ENCODE measurements around the gene CELF2. TPM values are rescaled to one million over a fixed set of nuclear protein-coding genes. Genes with fewer than 3 reads are reported as not detected.

The CELF2 gene
- total RNA-seq, 1 experiment from 2014 or later = 28.7 TPM

DNA sequence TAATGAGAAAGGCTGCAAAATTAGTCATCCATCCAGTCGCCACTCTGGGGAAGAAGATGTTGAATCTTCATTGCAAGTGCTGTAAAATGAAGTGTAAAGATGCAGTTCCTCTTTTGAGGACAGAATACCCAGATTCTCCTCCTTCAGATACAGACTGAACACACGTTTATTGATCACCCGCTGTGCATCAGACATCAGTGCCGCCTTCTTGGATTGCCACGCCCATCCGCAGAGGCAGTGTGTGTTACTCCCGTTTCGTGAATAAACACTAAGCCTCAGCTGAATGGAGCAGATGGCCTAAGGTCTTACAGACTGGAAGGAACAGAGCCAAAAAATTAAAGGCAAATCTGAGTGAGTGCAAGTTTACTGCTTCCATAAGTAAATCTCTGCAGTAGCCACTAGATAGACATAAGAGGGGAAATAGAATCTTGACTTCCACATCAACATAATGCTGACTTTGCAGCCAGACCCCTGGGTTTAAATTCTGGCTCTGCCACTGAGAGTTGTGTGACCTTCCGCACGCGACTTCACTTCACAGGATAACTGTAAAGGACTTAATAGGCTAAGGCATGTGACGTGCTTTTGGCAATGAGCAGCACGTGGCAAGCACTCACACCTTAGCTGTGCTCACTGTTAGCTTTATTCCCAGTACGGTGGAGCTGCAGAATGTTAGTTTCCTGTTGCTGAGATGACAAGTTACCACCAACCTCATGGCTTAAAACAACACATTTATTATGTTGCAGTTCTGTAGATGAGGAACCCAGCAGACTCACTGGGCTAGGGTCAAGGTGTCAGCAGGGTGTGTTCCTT is 285.9 kb downstream of the CELF2 start:
- no peak overlapping the region for H4K5ac ChIP-seq (ENCODE audit: insufficient read length, low read depth, low read length)
- Mint-ChIP-seq H3K4me1 (peaks cover 3 to 7% of the 10 kb centered on the region in 2 experiments), H3K27me3 (ENCODE audit: low read depth) (no peaks in the 10 kb centered on the region), H3K4me3 (no peak overlapping the region), H3K27ac (0 out of 7 replicates have a peak overlapping the region, but pooled peaks of 1 of the 3 experiments have one; percentile 3), H3K9me3 (peaks cover 18 to 20% of the 10 kb centered on the region in 2 experiments; a peak in 4 of 5 replicates), H3K36me3 (ENCODE audit: insufficient read depth in 1 of 3, low read depth in 3 of 3) (peaks cover 25 to 49% (median 38%) of the 10 kb centered on the region in 3 experiments)
- WGBS (ENCODE audit: extremely low coverage, insufficient read length, low lambda C conversion rate) = no CpG with 5 or more reads among the region's 14 CpGs
- H3T11ph ChIP-seq (ENCODE audit: low read length) = no peak overlapping the region
- no peak overlapping the region for H3K4me2 ChIP-seq (ENCODE audit: insufficient read depth, insufficient read length, low read length)
- no peak overlapping the region for H2BK15ac ChIP-seq (ENCODE audit: low read depth, low read length)
- no peak overlapping the region for H3K9ac ChIP-seq (ENCODE audit: extremely low read depth, insufficient read length, low read length)
- H3K4me1 ChIP-seq (ENCODE audit: insufficient read depth, low read length) = no peaks in the 10 kb centered on the region
- no peak overlapping the region for H2AK5ac ChIP-seq (ENCODE audit: insufficient read length, low read length)
- no peak overlapping the region for H3K18ac ChIP-seq (ENCODE audit: insufficient read length, low read depth, low read length)
- H3K23ac ChIP-seq (ENCODE audit: insufficient read length, low read depth, low read length) = no peak overlapping the region
- no peaks in the 10 kb centered on the region for H3K79me1 ChIP-seq (ENCODE audit: insufficient read depth, low read depth, low read length, poor library complexity, severe bottlenecking)
- H3K27me3 ChIP-seq (ENCODE audit: insufficient read depth, low read length) = no peaks in the 10 kb centered on the region
- no peak for TF ChIP-seq CTCF (conservative IDR thresholded peaks at IDR 0.05)
- no peak overlapping the region for H2BK20ac ChIP-seq (ENCODE audit: low read depth, low read length, poor library complexity, severe bottlenecking)
- H4K8ac ChIP-seq (replicated peaks; ENCODE audit: insufficient read length, low read depth, low read length) = no peak overlapping the region
- no peak overlapping the region for H2BK5ac ChIP-seq (ENCODE audit: insufficient read length, low read length)
- no peaks in the 10 kb centered on the region for H3K9me3 ChIP-seq (ENCODE audit: control insufficient read depth, low read depth, low read length)
- no peak overlapping the region for H3K56ac ChIP-seq (ENCODE audit: insufficient read length, low read depth, low read length)
- H2AFZ ChIP-seq (ENCODE audit: low read length) = no peak overlapping the region
- H3K4ac ChIP-seq (ENCODE audit: low read depth, low read length) = no peak overlapping the region
- H3K79me2 ChIP-seq (ENCODE audit: insufficient read depth, low read length) = no peaks in the 10 kb centered on the region
- no peak overlapping the region for H3K14ac ChIP-seq (ENCODE audit: insufficient read depth, low read length)
- no peak overlapping the region for H2BK12ac ChIP-seq (ENCODE audit: insufficient read length, low read depth, low read length)
- no peak overlapping the region for H3K27ac ChIP-seq (ENCODE audit: insufficient read length, low read depth, low read length)
- no peaks in the 10 kb centered on the region for H4K20me1 ChIP-seq (ENCODE audit: control insufficient read depth, insufficient read depth, insufficient read length)
- H2BK120ac ChIP-seq (ENCODE audit: low read depth, low read length, poor library complexity, severe bottlenecking) = no peak overlapping the region
- H4K91ac ChIP-seq (ENCODE audit: insufficient read length, low read depth, low read length) = no peak overlapping the region
- H3K23me2 ChIP-seq (ENCODE audit: insufficient read length, low read depth, low read length, poor library complexity, severe bottlenecking) = no peaks in the 10 kb centered on the region
- DNase-seq = no peak
